ENCODE results near the gene NXPE4. TPM values are rescaled to one million over a fixed set of nuclear protein-coding genes. Genes with fewer than 3 reads are reported as not detected.

Gene NXPE4
- polyA plus RNA-seq, 1 donor from 2014 or later, result not detected

GRCh38 chr11:114606003-114606801 lies 10.6 kb upstream of the NXPE4 start:
- TF ChIP-seq CTCF (IDR thresholded peaks at IDR 0.05; ENCODE audit: poor library complexity, severe bottlenecking), result no peak
- no peak overlapping the region for H3K4me3 ChIP-seq (ENCODE audit: low read length)
- no peaks in the 10 kb centered on the region for H3K9me2 ChIP-seq (ENCODE audit: insufficient read depth, low read length)
- no peaks in the 10 kb centered on the region for H3K27me3 ChIP-seq (ENCODE audit: insufficient read depth, low read depth, low read length)
- H3K27ac ChIP-seq (ENCODE audit: low read length), result no peak overlapping the region
- no peaks in the 10 kb centered on the region for H3K79me2 ChIP-seq (replicated peaks; ENCODE audit: insufficient read depth, low read length)
- no peak overlapping the region for H2AFZ ChIP-seq (ENCODE audit: low read depth, low read length)
- no peak overlapping the region for H3K4me2 ChIP-seq (ENCODE audit: low read length)
- H3F3A ChIP-seq (ENCODE audit: insufficient read depth, low read length, poor library complexity, severe bottlenecking), result no peaks in the 10 kb centered on the region
- no peak overlapping the region for H3K9ac ChIP-seq (ENCODE audit: low read length)
- H4K20me1 ChIP-seq (ENCODE audit: insufficient read depth), result no peaks in the 10 kb centered on the region
- H3K36me3 ChIP-seq (ENCODE audit: insufficient read depth, low read length), result no peaks in the 10 kb centered on the region
- peaks cover 26% of the 10 kb centered on the region for H3K9me3 ChIP-seq (ENCODE audit: low read length)

GRCh38 chr11:114605370-114605769 lies 9.8 kb upstream of the NXPE4 start:
- Histone ChIP-seq H3K36me3 (ENCODE audit: insufficient read depth, low read length) (no peaks in the 10 kb centered on the region), H2AFZ (ENCODE audit: low read depth, low read length) (no peak overlapping the region), H3K27ac (ENCODE audit: low read length) (no peak overlapping the region), H3K4me3 (ENCODE audit: low read length) (no peak overlapping the region), H3K27me3 (ENCODE audit: insufficient read depth, low read depth, low read length) (no peaks in the 10 kb centered on the region), H3K9me2 (ENCODE audit: insufficient read depth, low read length) (no peaks in the 10 kb centered on the region), H3K9ac (ENCODE audit: low read length) (no peak overlapping the region), H3K9me3 (ENCODE audit: low read length) (peaks cover 26% of the 10 kb centered on the region), H4K20me1 (ENCODE audit: insufficient read depth) (no peaks in the 10 kb centered on the region), H3K79me2 (replicated peaks; ENCODE audit: insufficient read depth, low read length) (no peaks in the 10 kb centered on the region), H3F3A (ENCODE audit: insufficient read depth, low read length, poor library complexity, severe bottlenecking) (no peaks in the 10 kb centered on the region), H3K4me2 (ENCODE audit: low read length) (no peak overlapping the region)
- TF ChIP-seq EP300 (conservative IDR thresholded peaks at IDR 0.05; ENCODE audit: poor library complexity, severe bottlenecking) (no peak), EZH2 (IDR thresholded peaks at IDR 0.05; ENCODE audit: borderline replicate concordance, insufficient read depth, low read length, poor library complexity, severe bottlenecking) (no peak), CTCF (IDR thresholded peaks at IDR 0.05; ENCODE audit: poor library complexity, severe bottlenecking) (no peak), MXI1 (conservative IDR thresholded peaks at IDR 0.05; ENCODE audit: poor library complexity, severe bottlenecking) (no peak), TAF1 (IDR thresholded peaks at IDR 0.05; ENCODE audit: low read depth) (no peak), RAD21 (conservative IDR thresholded peaks at IDR 0.05) (no peak)

GRCh38 chr11:114604886-114605285 lies 9.3 kb upstream of the NXPE4 start:
- no peak overlapping the region for H3K4me3 ChIP-seq (ENCODE audit: low read length)
- no peaks in the 10 kb centered on the region for H3K36me3 ChIP-seq (ENCODE audit: insufficient read depth, low read length)
- H3K9me2 ChIP-seq (ENCODE audit: insufficient read depth, low read length), result no peaks in the 10 kb centered on the region
- no peaks in the 10 kb centered on the region for H4K20me1 ChIP-seq (ENCODE audit: insufficient read depth)
- TF ChIP-seq POLR2AphosphoS5 (IDR thresholded peaks at IDR 0.05) (no peak), TAF1 (IDR thresholded peaks at IDR 0.05; ENCODE audit: low read depth) (no peak), EZH2 (IDR thresholded peaks at IDR 0.05; ENCODE audit: borderline replicate concordance, insufficient read depth, low read length, poor library complexity, severe bottlenecking) (no peak), REST (IDR thresholded peaks at IDR 0.05; ENCODE audit: borderline replicate concordance) (no peak), RAD21 (conservative IDR thresholded peaks at IDR 0.05) (no peak), MXI1 (conservative IDR thresholded peaks at IDR 0.05; ENCODE audit: poor library complexity, severe bottlenecking) (no peak), SMC3 (conservative IDR thresholded peaks at IDR 0.05; ENCODE audit: poor library complexity) (no peak), CTCF (IDR thresholded peaks at IDR 0.05; ENCODE audit: poor library complexity, severe bottlenecking) (no peak)
- no peak overlapping the region for H3K27ac ChIP-seq (ENCODE audit: low read length)
- no peaks in the 10 kb centered on the region for H3K27me3 ChIP-seq (ENCODE audit: insufficient read depth, low read depth, low read length)
- H2AFZ ChIP-seq (ENCODE audit: low read depth, low read length), result no peak overlapping the region
- H3K4me2 ChIP-seq (ENCODE audit: low read length), result no peak overlapping the region
- H3K9ac ChIP-seq (ENCODE audit: low read length), result no peak overlapping the region
- H3K9me3 ChIP-seq (ENCODE audit: low read length), result peaks cover 21% of the 10 kb centered on the region
- H3F3A ChIP-seq (ENCODE audit: insufficient read depth, low read length, poor library complexity, severe bottlenecking), result no peaks in the 10 kb centered on the region
- no peaks in the 10 kb centered on the region for H3K79me2 ChIP-seq (replicated peaks; ENCODE audit: insufficient read depth, low read length)
